ENCODE data around the gene ABCC5. TPM values are rescaled to one million over a fixed set of nuclear protein-coding genes. Genes with fewer than 3 reads are reported as not detected.
A peak's percentile ranks its signal among the peaks of the same experiment; 100 is the strongest.

Gene ABCC5
- total and polyA plus RNA-seq, 12 donors: 12.1 to 89.6 (median 40.9) TPM

DNA sequence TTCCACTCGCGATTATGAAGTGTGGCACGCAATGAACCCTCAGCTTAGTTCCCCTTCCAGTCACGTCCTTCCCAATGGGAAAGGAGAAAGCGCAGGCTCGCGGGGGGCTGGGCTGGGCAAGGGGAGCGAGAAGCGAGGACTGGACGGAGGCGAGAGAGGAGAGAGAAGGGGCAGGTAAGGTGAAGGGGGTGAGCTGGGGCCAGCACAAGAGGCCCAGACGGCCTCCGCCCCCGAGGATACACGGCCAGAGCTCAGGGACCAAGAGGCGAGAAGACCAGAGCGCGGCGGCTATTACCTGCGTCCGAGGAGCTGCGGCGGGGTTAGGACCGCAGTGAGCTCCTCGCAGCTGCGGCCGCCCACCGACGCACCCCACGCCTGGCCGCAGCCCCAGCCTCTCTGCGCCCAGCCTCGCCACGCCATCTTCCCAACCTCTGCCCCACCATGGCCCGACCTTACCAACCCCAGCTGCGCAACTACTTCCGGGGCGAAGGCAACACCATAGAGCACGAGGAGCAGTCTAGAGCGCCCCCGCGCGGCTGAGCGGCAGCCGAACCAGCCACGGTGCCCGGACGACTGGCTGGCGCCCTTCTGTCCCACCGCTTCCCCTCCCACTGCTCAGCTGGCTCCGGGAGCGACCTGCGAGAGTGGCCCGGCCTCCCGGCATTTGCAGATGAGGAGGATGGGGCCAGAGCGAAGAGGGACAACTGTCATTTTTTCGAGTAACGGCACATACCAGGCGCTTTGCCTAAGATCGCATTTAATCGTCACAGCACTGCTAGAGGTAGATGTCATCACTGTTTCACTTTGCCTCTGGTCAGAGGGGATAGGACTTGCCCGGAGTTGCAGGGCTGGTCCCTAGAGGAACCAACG, 133.0 kb downstream of the ABCC5 start, which contains the start of gene PARL:
TSS of gene PARL (minus strand) at position 454 of the 870 bp plus-strand sequence. CDS start at position 420, 34 bp downstream.
- H3K4me1 ChIP-seq: peaks cover 0 to 41% (median 25%) of the 10 kb centered on the region in 9 donors
- ATAC-seq: peak; percentile 99 to 100 (median 100)
- H3K36me3 ChIP-seq: peaks cover 0 to 11% (median 0%) of the 10 kb centered on the region in 9 donors
- peak; percentile 96 to 97 for DNase-seq
- intact Hi-C loops (cut with DNase I): loop anchor here in 3 of 10 donors (2.0 to 10.0 kb wide), 3 partner anchors 250 to 420 kb away; partner anchors contain the start of gene EIF2B5 (in 2 of the 3)
- H3K27ac ChIP-seq: peak within 1 kb of the TSS in 9 of 10 donors; percentile 75 to 95 (median 84)
- peak within 1 kb of the TSS; percentile 79 to 99 (median 90) for H3K4me3 ChIP-seq
- WGBS, 2 donors: 0% methylated on average over 63 of the region's 63 CpGs
- no peaks in the 10 kb centered on the region for H3K27me3 ChIP-seq
- TF ChIP-seq, protein P1, sequence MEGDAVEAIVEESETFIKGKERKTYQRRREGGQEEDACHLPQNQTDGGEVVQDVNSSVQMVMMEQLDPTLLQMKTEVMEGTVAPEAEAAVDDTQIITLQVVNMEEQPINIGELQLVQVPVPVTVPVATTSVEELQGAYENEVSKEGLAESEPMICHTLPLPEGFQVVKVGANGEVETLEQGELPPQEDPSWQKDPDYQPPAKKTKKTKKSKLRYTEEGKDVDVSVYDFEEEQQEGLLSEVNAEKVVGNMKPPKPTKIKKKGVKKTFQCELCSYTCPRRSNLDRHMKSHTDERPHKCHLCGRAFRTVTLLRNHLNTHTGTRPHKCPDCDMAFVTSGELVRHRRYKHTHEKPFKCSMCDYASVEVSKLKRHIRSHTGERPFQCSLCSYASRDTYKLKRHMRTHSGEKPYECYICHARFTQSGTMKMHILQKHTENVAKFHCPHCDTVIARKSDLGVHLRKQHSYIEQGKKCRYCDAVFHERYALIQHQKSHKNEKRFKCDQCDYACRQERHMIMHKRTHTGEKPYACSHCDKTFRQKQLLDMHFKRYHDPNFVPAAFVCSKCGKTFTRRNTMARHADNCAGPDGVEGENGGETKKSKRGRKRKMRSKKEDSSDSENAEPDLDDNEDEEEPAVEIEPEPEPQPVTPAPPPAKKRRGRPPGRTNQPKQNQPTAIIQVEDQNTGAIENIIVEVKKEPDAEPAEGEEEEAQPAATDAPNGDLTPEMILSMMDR (IDR thresholded peaks at IDR 0.05): peak; percentile 84 to 99 (median 96)
- no peaks in the 10 kb centered on the region for H3K9me3 ChIP-seq

- TF ChIP-seq, protein P1 (IDR thresholded peaks at IDR 0.05): no peak
- Histone ChIP-seq H3K4me1 (peaks cover 0 to 47% (median 25%) of the 10 kb centered on the region in 9 donors), H3K36me3 (peaks cover 0 to 11% (median 0%) of the 10 kb centered on the region in 9 donors), H3K9me3 (no peaks in the 10 kb centered on the region), H3K27me3 (no peaks in the 10 kb centered on the region), H3K27ac (peak overlapping the region in 9 of 10 donors; percentile 75 to 95 (median 84)), H3K4me3 (peak overlapping the region; percentile 79 to 99 (median 90))
- ATAC-seq (no peak), DNase-seq (no peak)
- WGBS, 2 donors: 1 to 3% methylated on average over 9 of the region's 9 CpGs
- intact Hi-C loops (cut with DNase I): loop anchor here in 3 of 10 donors (2.0 to 10.0 kb wide), 3 partner anchors 251 to 419 kb away; partner anchors contain the start of gene EIF2B5 (in 2 of the 3)
These were observed 133.6 kb downstream of the ABCC5 start for GRCh38 chr3:183884097-183884426.

DNA sequence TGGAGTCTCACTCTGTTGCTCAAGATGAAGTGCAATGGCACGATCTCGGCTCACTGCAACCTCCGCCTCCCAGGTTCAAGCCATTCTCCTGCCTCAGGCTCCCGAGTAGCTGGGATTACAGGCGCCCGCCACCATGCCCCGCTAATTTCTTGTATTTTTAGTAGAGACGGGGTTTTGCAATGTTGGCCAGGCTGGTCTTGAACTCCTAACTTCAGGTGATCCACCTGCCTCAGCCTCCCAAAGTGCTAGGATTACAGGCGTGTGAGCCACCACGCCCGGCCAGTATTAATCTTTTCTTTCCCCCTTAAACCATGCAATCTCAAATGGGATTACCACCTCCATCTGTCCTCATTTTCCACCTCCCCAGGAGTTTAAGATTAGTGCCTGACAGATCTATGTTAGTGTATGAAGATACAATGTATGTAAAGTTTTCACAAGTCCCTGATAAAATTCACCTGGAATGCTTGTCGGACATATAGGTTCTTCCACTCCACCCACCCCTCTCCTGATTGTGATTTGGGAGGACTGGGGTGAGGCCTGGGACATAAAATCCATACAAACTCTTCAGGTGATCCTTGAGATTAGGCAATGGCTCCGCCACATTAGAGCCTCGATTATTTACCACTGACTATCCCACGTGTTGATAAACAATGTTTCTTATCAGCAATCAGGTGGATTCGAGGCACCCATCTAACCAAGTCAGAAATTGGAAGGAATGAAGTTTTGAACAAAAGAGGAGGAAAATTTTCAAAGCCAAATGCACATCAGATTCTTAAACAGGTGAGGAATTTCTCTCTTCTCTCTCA, 134.2 kb downstream of the ABCC5 start:
- Histone ChIP-seq H3K36me3 (peaks cover 0 to 11% (median 0%) of the 10 kb centered on the region in 9 donors), H3K27me3 (no peaks in the 10 kb centered on the region), H3K27ac (peak overlapping the region in 4 of 10 donors; percentile 83 to 95 (median 86)), H3K9me3 (no peaks in the 10 kb centered on the region), H3K4me3 (peak overlapping the region; percentile 79 to 99 (median 90)), H3K4me1 (peaks cover 0 to 52% (median 25%) of the 10 kb centered on the region in 9 donors)
- intact Hi-C loops (cut with DNase I): loop anchor here in 3 of 10 donors (2.0 to 10.0 kb wide), 3 partner anchors 251 to 419 kb away; partner anchors contain the start of gene EIF2B5 (in 2 of the 3)
- DNase-seq (no peak), ATAC-seq (no peak)
- TF ChIP-seq, protein P1 (IDR thresholded peaks at IDR 0.05): no peak
- WGBS, 2 donors: 62 to 64% methylated on average over 16 of the region's 16 CpGs
